Measurements from ENCODE around the gene UBE4B.
"Not testable (repeated sequence)": the region's sequence is repeated elsewhere in the genome, so short reads cannot be mapped to it uniquely, and the experiment has no call there.

UBE4B gene

GRCh38 chr1:10032590-10033358 is at the start of gene UBE4B:
UBE4B (plus strand) TSS chr1:10032958; CDS start chr1:10033671, 713 bp downstream.
- peak; percentile 97 for DNase-seq (ENCODE audit: low read depth)

- no peak for DNase-seq (ENCODE audit: low read depth)
Observed at GRCh38 chr1:9984253-9984652, 48.5 kb upstream of the UBE4B start.

GRCh38 chr1:9985001-9985400 is 47.8 kb upstream of the UBE4B start:
- peak; percentile 5 for DNase-seq (ENCODE audit: low read depth)

- DNase-seq (ENCODE audit: low read depth): no peak
Observed at GRCh38 chr1:9989773-9990172, 43.0 kb upstream of the UBE4B start.

- no peak for DNase-seq (ENCODE audit: low read depth)
Observed at GRCh38 chr1:9990944-9991343, 41.8 kb upstream of the UBE4B start.

GRCh38 chr1:9992910-9993309 is 39.8 kb upstream of the UBE4B start:
- no peak for DNase-seq (ENCODE audit: low read depth)

GRCh38 chr1:9993561-9994075 is 39.1 kb upstream of the UBE4B start:
- no peak for DNase-seq (ENCODE audit: low read depth)

- peak; percentile 15 for DNase-seq (ENCODE audit: low read depth)
Observed at GRCh38 chr1:9996624-9997582, 35.9 kb upstream of the UBE4B start, which contains the start of gene RBP7. RBP7 (plus strand) TSS chr1:9997228; CDS start chr1:9997259, 31 bp downstream.

- DNase-seq (ENCODE audit: low read depth): no peak
Observed at GRCh38 chr1:10001016-10001665, 31.6 kb upstream of the UBE4B start.

- not testable (repeated sequence) for DNase-seq (ENCODE audit: low read depth)
Observed at GRCh38 chr1:10005248-10005647, 27.5 kb upstream of the UBE4B start.

GRCh38 chr1:10007169-10007568 is 25.6 kb upstream of the UBE4B start:
- DNase-seq (ENCODE audit: low read depth): no peak

- peak; percentile 37 for DNase-seq (ENCODE audit: low read depth)
Observed at GRCh38 chr1:10014016-10014415, 18.7 kb upstream of the UBE4B start.

GRCh38 chr1:10019561-10019960 is 13.2 kb upstream of the UBE4B start:
- peak; percentile 29 for DNase-seq (ENCODE audit: low read depth)

GRCh38 chr1:10020086-10020485 is 12.7 kb upstream of the UBE4B start:
- DNase-seq (ENCODE audit: low read depth): no peak

- peak; percentile 59 for DNase-seq (ENCODE audit: low read depth)
Observed at GRCh38 chr1:10020678-10021077, 12.1 kb upstream of the UBE4B start.

- not testable (repeated sequence) for DNase-seq (ENCODE audit: low read depth)
Observed at GRCh38 chr1:10021992-10022391, 10.8 kb upstream of the UBE4B start.

GRCh38 chr1:10022656-10023055 is 10.1 kb upstream of the UBE4B start:
- DNase-seq (ENCODE audit: low read depth): no peak

- no peak for DNase-seq (ENCODE audit: low read depth)
Observed at GRCh38 chr1:10025354-10025753, 7.4 kb upstream of the UBE4B start.

- no peak for DNase-seq (ENCODE audit: low read depth)
Observed at GRCh38 chr1:10027027-10027426, 5.7 kb upstream of the UBE4B start.

- not testable (repeated sequence) for DNase-seq (ENCODE audit: low read depth)
Observed at GRCh38 chr1:10028956-10029500, 3.7 kb upstream of the UBE4B start.

GRCh38 chr1:10031461-10031860 is 1.3 kb upstream of the UBE4B start:
- DNase-seq (ENCODE audit: low read depth): peak; percentile 88

GRCh38 chr1:10033359-10033845 is 644 bp downstream of the UBE4B start:
- DNase-seq (ENCODE audit: low read depth): peak; percentile 33
